ENCODE data around the gene GPAT3.

DNA sequence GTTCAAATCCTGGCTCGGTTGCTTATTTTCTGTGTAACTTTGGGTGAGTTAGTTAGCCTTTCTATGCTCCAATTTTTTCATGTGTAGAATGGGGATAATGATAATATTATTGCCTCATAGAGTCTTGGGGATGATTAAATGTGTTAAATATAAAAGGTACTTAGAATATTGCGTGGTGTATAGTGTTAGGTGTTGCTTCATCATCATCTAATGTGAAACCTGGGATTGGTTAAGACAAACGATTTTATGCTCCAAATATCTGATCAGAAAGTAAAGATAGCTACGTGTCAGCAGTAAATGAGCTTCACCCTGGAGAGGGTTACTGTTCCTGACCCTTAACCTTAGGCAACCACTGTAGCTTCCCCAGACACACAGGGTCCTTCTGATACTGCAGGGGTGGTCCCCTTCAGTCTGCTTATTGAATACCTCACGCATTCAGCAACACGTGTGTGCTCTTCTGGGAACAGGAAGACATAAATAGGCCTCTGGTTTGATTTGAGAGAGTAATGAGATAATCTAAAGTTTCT lies 50.1 kb downstream of the GPAT3 start:
- TF ChIP-seq GATA3 (IDR thresholded peaks at IDR 0.05; ENCODE audit: low read depth, low read length) (no peak), GATA2 (IDR thresholded peaks at IDR 0.05; ENCODE audit: low read depth, low read length) (no peak)

Measured in SH-SY5Y (cell line).